H1 (cell line): ENCODE results near the gene CHRNA3. TPM values are rescaled to one million over a fixed set of nuclear protein-coding genes. Genes with fewer than 3 reads are reported as not detected.

ENCODE experiments used
- CTCF ChIA-PET: fragments of 300-600 bp; sonication (Branson Sonifier 250); formaldehyde crosslinking; loops from one replicate; lab custom pipeline; 2021; ENCODE audit not compliant: partially characterized antibody; lab: Charles Lee
- POLR2A ChIA-PET: fragments of 300-600 bp; sonication (Branson Sonifier 250); formaldehyde crosslinking; loops from one replicate; lab custom pipeline; 2021; ENCODE audit warnings: inconsistent platforms; ENCODE audit not compliant: partially characterized antibody; lab: Charles Lee
- DNase-seq, 2 experiments: peaks; one replicate each; pipeline versions ENCODE4 v3.0.0 to v3.0.0-alpha.2; 2010 to 2022; ENCODE audit warnings: low spot score in 2 of 2, low read depth in 1 of 2, mixed read lengths in 1 of 2
- FAIRE-seq: peaks from 2 replicates; lab custom pipeline; 2011; peaks lifted over from hg19 to GRCh38; lab: Jason Lieb, UNC
- H2AFZ ChIP-seq: 2 replicates; pipeline ENCODE4 v1.8.1; 2012; ENCODE audit warnings: low read length, inconsistent platforms
- H2AK5ac ChIP-seq: 2 replicates; pipeline ENCODE4 v1.6.1; 2013; ENCODE audit warnings: low read depth, low read length
- H2BK120ac ChIP-seq: replicated peaks from 2 replicates; pipeline ENCODE3; 2013; ENCODE audit warnings: low read depth, low read length, inconsistent platforms
- H2BK12ac ChIP-seq: 2 replicates; pipeline ENCODE4 v1.6.1; 2013; ENCODE audit warnings: low read depth, low read length
- H2BK15ac ChIP-seq: 2 replicates; pipeline ENCODE4 v1.6.1; 2013; ENCODE audit warnings: low read length
- H2BK20ac ChIP-seq: 2 replicates; pipeline ENCODE4 v1.6.1; 2013; ENCODE audit warnings: low read length
- H2BK5ac ChIP-seq: 2 replicates; pipeline ENCODE4 v1.6.1; 2013; ENCODE audit warnings: low read depth, low read length
- H3K14ac ChIP-seq: 2 replicates; pipeline ENCODE4 v1.6.1; 2013; ENCODE audit warnings: inconsistent platforms; ENCODE audit not compliant: insufficient read length
- H3K18ac ChIP-seq: 2 replicates; pipeline ENCODE4 v1.6.1; 2013; ENCODE audit warnings: low read length; ENCODE audit errors: extremely low read depth
- H3K23ac ChIP-seq: 2 replicates; pipeline ENCODE4 v1.6.1; 2013; ENCODE audit warnings: inconsistent platforms; ENCODE audit not compliant: insufficient read length
- H3K23me2 ChIP-seq: 2 replicates; pipeline ENCODE4 v1.6.1; 2013; ENCODE audit warnings: low read depth, low read length
- H3K27ac ChIP-seq: 2 replicates; pipeline ENCODE4 v1.6.1; 2011; ENCODE audit warnings: low read depth, low read length, inconsistent platforms
- H3K27me3 ChIP-seq, 4 experiments: replicated peaks in 1 of 4; 1 replicate in 1 of 4; 2 replicates in 3 of 4; pipeline versions ENCODE4 v1.6.1 to v1.8.1; 2011 to 2013; ENCODE audit warnings: low read length in 3 of 4, mild to moderate bottlenecking in 3 of 4, inconsistent platforms in 2 of 4, mixed read lengths in 2 of 4, moderate library complexity in 1 of 4; ENCODE audit not compliant: control insufficient read depth in 3 of 4, insufficient read depth in 3 of 4; ENCODE audit errors: extremely low read depth in 1 of 4
- H3K36me3 ChIP-seq, 4 experiments: 2 replicates each; pipeline versions ENCODE4 v1.6.1 to v1.8.1; 2011 to 2013; ENCODE audit warnings: mild to moderate bottlenecking in 4 of 4, low read length in 3 of 4, moderate library complexity in 2 of 4, control low read depth in 1 of 4, inconsistent platforms in 1 of 4; ENCODE audit not compliant: insufficient read depth in 4 of 4, control insufficient read depth in 2 of 4
- H3K4ac ChIP-seq: replicated peaks from 2 replicates; pipeline ENCODE3; 2013; ENCODE audit warnings: low read length, low read depth, mixed read lengths, inconsistent platforms; ENCODE audit not compliant: insufficient read length
- H3K4me1 ChIP-seq, 4 experiments: replicated peaks in 1 of 4; 1 replicate in 1 of 4; 2 replicates in 3 of 4; pipeline versions ENCODE4 v1.6.1 to v1.8.1; 2011 to 2013; ENCODE audit warnings: low read length in 3 of 4, inconsistent platforms in 2 of 4, mixed read lengths in 1 of 4; ENCODE audit not compliant: insufficient read depth in 4 of 4, control insufficient read depth in 3 of 4
- H3K4me2 ChIP-seq, 2 experiments: 2 replicates each; pipeline versions ENCODE4 v1.6.1 to v1.8.1; 2011 to 2013; ENCODE audit warnings: low read depth in 2 of 2, low read length in 2 of 2, control low read depth in 1 of 2, inconsistent platforms in 1 of 2, mild to moderate bottlenecking in 1 of 2; ENCODE audit not compliant: insufficient read depth in 1 of 2
- H3K4me3 ChIP-seq, 4 experiments: fragments of 200-600, 300-600 bp in 1 of 4; sonication (generic), shearing (Covaris generic), sonication (Bioruptor Twin) in 1 of 4; 2 replicates each; pipeline versions ENCODE4 v1.5.1 to v1.8.1; 2011 to 2016; ENCODE audit warnings: low read length in 4 of 4, low read depth in 3 of 4, control low read depth in 2 of 4, inconsistent platforms in 2 of 4, mild to moderate bottlenecking in 2 of 4, mixed read lengths in 1 of 4, moderate library complexity in 1 of 4; ENCODE audit not compliant: insufficient read depth in 2 of 4; ENCODE audit errors: extremely low read depth in 1 of 4
- H3K56ac ChIP-seq: replicated peaks from 2 replicates; pipeline ENCODE3; 2013; ENCODE audit warnings: low read depth, mild to moderate bottlenecking, mixed read lengths, low read length, inconsistent platforms; ENCODE audit not compliant: insufficient read length
- H3K79me1 ChIP-seq: 2 replicates; pipeline ENCODE4 v1.6.1; 2013; ENCODE audit warnings: low read depth, low read length, control low read depth
- H3K79me2 ChIP-seq, 2 experiments: 2 replicates each; pipeline versions ENCODE4 v1.6.1 to v1.8.1; 2012 to 2013; ENCODE audit warnings: low read length in 2 of 2, mild to moderate bottlenecking in 2 of 2, inconsistent platforms in 1 of 2; ENCODE audit not compliant: insufficient read depth in 2 of 2, control insufficient read depth in 1 of 2
- H3K9ac ChIP-seq, 4 experiments: replicated peaks in 1 of 4; 1 replicate in 1 of 4; 2 replicates in 3 of 4; pipeline versions ENCODE4 v1.6.1 to v1.8.1; 2011 to 2013; ENCODE audit warnings: low read depth in 3 of 4, low read length in 3 of 4, control low read depth in 2 of 4, mild to moderate bottlenecking in 2 of 4, moderate library complexity in 2 of 4, inconsistent platforms in 1 of 4; ENCODE audit errors: extremely low read depth in 1 of 4
- H3K9me3 ChIP-seq, 2 experiments: 2 replicates each; pipeline versions ENCODE4 v1.6.1 to v1.8.1; 2012 to 2013; ENCODE audit warnings: mild to moderate bottlenecking in 2 of 2, moderate library complexity in 2 of 2, control low read depth in 1 of 2, inconsistent platforms in 1 of 2, low read depth in 1 of 2, low read length in 1 of 2, mixed read lengths in 1 of 2; ENCODE audit not compliant: insufficient read depth in 2 of 2
- H4K20me1 ChIP-seq, 2 experiments: replicated peaks in 1 of 2; 2 replicates each; pipeline versions ENCODE3 to v1.8.1; 2011 to 2013; ENCODE audit warnings: inconsistent platforms in 2 of 2, low read length in 2 of 2, mild to moderate bottlenecking in 1 of 2; ENCODE audit not compliant: insufficient read depth in 2 of 2, control insufficient read depth in 1 of 2
- H4K5ac ChIP-seq: 2 replicates; pipeline ENCODE4 v1.6.1; 2013; ENCODE audit warnings: low read length, low read depth, mixed read lengths, inconsistent platforms; ENCODE audit not compliant: insufficient read length
- H4K8ac ChIP-seq: 2 replicates; pipeline ENCODE4 v1.8.0; 2013; ENCODE audit warnings: mild to moderate bottlenecking, moderate library complexity, low read length, inconsistent platforms; ENCODE audit not compliant: insufficient read depth; ENCODE audit errors: extremely low read depth
- H4K91ac ChIP-seq: replicated peaks from 2 replicates; pipeline ENCODE3; 2013; ENCODE audit warnings: low read length, mixed read lengths, inconsistent platforms; ENCODE audit not compliant: insufficient read length
- ASH2L ChIP-seq: fragments of 200-600, 300-600 bp; sonication (generic); IDR thresholded peaks from one replicate; pipeline ENCODE4 v1.7.1; 2017; ENCODE audit warnings: low read length
- ATF2 ChIP-seq: IDR thresholded peaks from 2 replicates; pipeline ENCODE4 v1.6.1; 2012; ENCODE audit warnings: low read length, inconsistent platforms
- CTBP2 ChIP-seq: IDR thresholded peaks from 2 replicates; pipeline ENCODE4 v1.7.0; 2011; ENCODE audit warnings: borderline replicate concordance, mild to moderate bottlenecking, moderate library complexity, mixed read lengths, low read length; ENCODE audit not compliant: insufficient read depth, insufficient read length
- EGR1 ChIP-seq: IDR thresholded peaks from 2 replicates; pipeline ENCODE4 v1.6.1; 2011; ENCODE audit warnings: low read depth, low read length, borderline replicate concordance
- JUN ChIP-seq: IDR thresholded peaks from 2 replicates; pipeline ENCODE4 v1.6.1; 2011; ENCODE audit warnings: low read depth, mild to moderate bottlenecking, improper control_type of control experiment, low read length
- KDM1A ChIP-seq: fragments of 200-600, 300-600 bp; sonication (generic); IDR thresholded peaks from 2 replicates; pipeline ENCODE4 v1.7.1; 2016; ENCODE audit warnings: mild to moderate bottlenecking, low read length, borderline replicate concordance
- RNF2 ChIP-seq: fragments of 200-900, 300-1000 bp; sonication (generic); IDR thresholded peaks from 2 replicates; pipeline ENCODE4 v1.7.1; 2016; ENCODE audit warnings: borderline replicate concordance, low read depth, mild to moderate bottlenecking, antibody characterized with exemption, low read length; ENCODE audit not compliant: poor library complexity, severe bottlenecking; ENCODE audit errors: missing control alignments
- TAF1 ChIP-seq: IDR thresholded peaks from 2 replicates; pipeline ENCODE4 v1.6.1; 2011; ENCODE audit warnings: mild to moderate bottlenecking, low read depth, low read length
- TCF12 ChIP-seq: IDR thresholded peaks from 2 replicates; pipeline ENCODE4 v1.6.1; 2011; ENCODE audit warnings: low read depth, mild to moderate bottlenecking, low read length
- USF2 ChIP-seq: IDR thresholded peaks from 2 replicates; pipeline ENCODE4 v1.6.1; 2011; ENCODE audit warnings: low read length, improper control_type of control experiment
- WGBS, 2 experiments: shearing (Covaris generic) in 1 of 2; methylation state at CpG; one replicate each; pipeline versions ENCODE4 v1.1.6 to v1.1.7; 2013 to 2015; ENCODE audit warnings: low lambda C conversion rate in 2 of 2, mixed read lengths in 2 of 2, inconsistent platforms in 1 of 2, low coverage in 1 of 2, missing lambda C conversion rate in 1 of 2; ENCODE audit not compliant: insufficient replicate concordance in 2 of 2, insufficient coverage in 1 of 2, insufficient read length in 1 of 2; ENCODE audit errors: extremely low coverage in 1 of 2, missing lambda C conversion rate in 1 of 2; 5-methylcytosine and 5-hydroxymethylcytosine counted together
- polyA plus RNA-seq, 7 experiments: library from polyadenylated mRNA; depleted of rRNA in 3 of 7; stranded (reverse) in 5 of 7; unstranded in 2 of 7; fragments of >200 nt in 5 of 7; fragments of 200-250 nt in 2 of 7; gene quantifications; 1 replicate in 5 of 7; 2 replicates in 1 of 7; 4 replicates in 1 of 7; pipeline versions ENCODE4 v1.2.1 to v1.2.3, GENCODE V29; 2011 to 2013; ENCODE audit warnings: missing spikeins in 2 of 7, mixed read lengths in 2 of 7
- total RNA-seq: library from RNA; stranded (reverse); fragmentation: NEBNext Ultra II Directional; extraction: Animal tissue kit (Norgen Biotek cat#: 25700); gene quantifications from 2 replicates; pipeline ENCODE4 v1.2.1, GENCODE V29; 2021

Gene CHRNA3
- total and polyA plus RNA-seq, 2 of the 8 experiments (the other 6 are each of a cell fraction or from before 2014, with no cell fraction given), result 2.1 to 4.7 TPM

- ChIA-PET CTCF (interaction anchor here (0.6 to 2.1 kb wide), 9 partner anchors 11 to 176 kb away, joined by 3 to 7 read pairs (median 5); partner anchors contain the start of gene PSMA4), POLR2A (interaction anchor here (1.0 to 2.6 kb wide), 11 partner anchors 9 to 300 kb away, joined by 3 to 17 read pairs (median 5); partner anchors contain the start of genes DNAJA4, HYKK, PSMA4 and SKIC8)
- Histone ChIP-seq H2AK5ac (no peak overlapping the region), H2BK15ac (no peak overlapping the region), H3K4ac (no peak overlapping the region), H3K27me3 (no peaks in the 10 kb centered on the region), H3K23me2 (peaks cover 5% of the 10 kb centered on the region; the same call in 1 of the 2 replicates), H2AFZ (peak overlapping the region; percentile 94; the same call in 1 of the 2 replicates), H3K4me2 (peak overlapping the region; percentile 52 to 63), H3K9me3 (no peaks in the 10 kb centered on the region), H3K4me3 (peak overlapping the region in 2 of 4 experiments; percentile 15 to 81; a peak in 2 of 8 replicates), H2BK5ac (no peak overlapping the region), H3K79me2 (peaks cover 0 to 28% of the 10 kb centered on the region in 2 experiments; a peak in 2 of 4 replicates), H3K27ac (no peak overlapping the region), H3K14ac (no peak overlapping the region), H4K20me1 (no peaks in the 10 kb centered on the region), H4K8ac (peak overlapping the region; percentile 80; the same call in 1 of the 2 replicates), H3K9ac (no peak overlapping the region), H3K23ac (no peak overlapping the region), H4K91ac (no peak overlapping the region), H2BK12ac (no peak overlapping the region), H3K79me1 (no peaks in the 10 kb centered on the region), H3K36me3 (no peaks in the 10 kb centered on the region), H2BK20ac (no peak overlapping the region), H3K56ac (no peak overlapping the region), H3K4me1 (peaks cover 3 to 7% (median 4%) of the 10 kb centered on the region in 4 experiments; a peak in 6 of 7 replicates), H4K5ac (no peak overlapping the region), H2BK120ac (no peak overlapping the region), H3K18ac (no peak overlapping the region)
- FAIRE-seq (no peak), DNase-seq (no peak)
- 71% methylated on average over 10 of the region's 11 CpGs; no CpG with 5 or more reads in 1 of the 2 experiments for WGBS, 2 experiments
- TF ChIP-seq TCF12 (no peak), USF2 (no peak), ASH2L (no peak), JUN (no peak), ATF2 (no peak), CTBP2 (no peak), TAF1 (no peak), EGR1 (no peak), RNF2 (no peak), KDM1A (no peak)
Measured at GRCh38 chr15:78564743-78565096, 56.1 kb downstream of the CHRNA3 start.
